HEK293T (cell line): ENCODE results near the gene NAA38.

Experiments used
- CTCF ChIA-PET: fragments of 350-600 bp; formaldehyde crosslinking; extraction: SDS; loops from one replicate; lab custom pipeline; 2021; ENCODE audit warnings: antibody characterized with exemption, inconsistent platforms; lab: Yijun Ruan, JAX
- POLR2A ChIA-PET: fragments of 350-600 bp; formaldehyde crosslinking; extraction: SDS; loops from one replicate; lab custom pipeline; 2020; ENCODE audit warnings: antibody characterized with exemption, inconsistent platforms; lab: Yijun Ruan, JAX
- DNase-seq: peaks from one replicate; pipeline ENCODE4 v3.0.0; 2012; ENCODE audit warnings: mixed read lengths; ENCODE audit errors: extremely low spot score
- ARNT ChIP-seq: fragments of 450-650 bp; IDR thresholded peaks from 2 replicates; pipeline ENCODE4 v1.6.1; 2017; ENCODE audit warnings: mild to moderate bottlenecking
- BHLHE40 ChIP-seq: fragments of 450-650 bp; IDR thresholded peaks from 2 replicates; pipeline ENCODE4 v1.6.1; 2016; ENCODE audit warnings: mild to moderate bottlenecking, moderate library complexity, borderline replicate concordance
- CTBP1 ChIP-seq: fragments of 450-650 bp; IDR thresholded peaks from 2 replicates; pipeline ENCODE4 v1.6.1; 2016; ENCODE audit warnings: borderline replicate concordance
- ELF4 ChIP-seq: fragments of 450-650 bp; IDR thresholded peaks from 2 replicates; pipeline ENCODE4 v1.6.1; 2017; ENCODE audit warnings: antibody characterized with exemption
- FOXA1 ChIP-seq: fragments of 450-650 bp; IDR thresholded peaks from 2 replicates; pipeline ENCODE4 v1.6.1; 2016; ENCODE audit warnings: mild to moderate bottlenecking
- FOXK2 ChIP-seq: fragments of 450-650 bp; IDR thresholded peaks from 2 replicates; pipeline ENCODE4 v1.6.1; 2016; ENCODE audit warnings: mild to moderate bottlenecking
- FOXM1 ChIP-seq: fragments of 450-650 bp; IDR thresholded peaks from 2 replicates; pipeline ENCODE4 v1.6.1; 2017; ENCODE audit warnings: mild to moderate bottlenecking, borderline replicate concordance
- HDGF ChIP-seq: fragments of 450-650 bp; IDR thresholded peaks from 2 replicates; pipeline ENCODE4 v1.6.1; 2017; ENCODE audit warnings: antibody characterized with exemption, borderline replicate concordance
- L3MBTL2 ChIP-seq: fragments of 450-650 bp; conservative IDR thresholded peaks from 2 replicates; pipeline ENCODE4 v1.6.1; 2016; ENCODE audit warnings: mild to moderate bottlenecking
- LEF1 ChIP-seq: fragments of 450-650 bp; IDR thresholded peaks from 2 replicates; pipeline ENCODE4 v1.6.1; 2017; ENCODE audit warnings: mild to moderate bottlenecking, borderline replicate concordance
- SP1 ChIP-seq: fragments of 450-650 bp; IDR thresholded peaks from 2 replicates; pipeline ENCODE4 v1.6.1; 2017
- SUZ12 ChIP-seq: fragments of 450-650 bp; IDR thresholded peaks from 2 replicates; pipeline ENCODE4 v1.6.1; 2016; ENCODE audit warnings: mild to moderate bottlenecking
- ZNF384 ChIP-seq: fragments of 450-650 bp; IDR thresholded peaks from 2 replicates; pipeline ENCODE4 v1.6.1; 2016
- TF ChIP-seq, protein P1 (sequence below): fragments of 450-650 bp; IDR thresholded peaks from 2 replicates; pipeline ENCODE4 v1.6.1; 2016

The NAA38 gene

DNA sequence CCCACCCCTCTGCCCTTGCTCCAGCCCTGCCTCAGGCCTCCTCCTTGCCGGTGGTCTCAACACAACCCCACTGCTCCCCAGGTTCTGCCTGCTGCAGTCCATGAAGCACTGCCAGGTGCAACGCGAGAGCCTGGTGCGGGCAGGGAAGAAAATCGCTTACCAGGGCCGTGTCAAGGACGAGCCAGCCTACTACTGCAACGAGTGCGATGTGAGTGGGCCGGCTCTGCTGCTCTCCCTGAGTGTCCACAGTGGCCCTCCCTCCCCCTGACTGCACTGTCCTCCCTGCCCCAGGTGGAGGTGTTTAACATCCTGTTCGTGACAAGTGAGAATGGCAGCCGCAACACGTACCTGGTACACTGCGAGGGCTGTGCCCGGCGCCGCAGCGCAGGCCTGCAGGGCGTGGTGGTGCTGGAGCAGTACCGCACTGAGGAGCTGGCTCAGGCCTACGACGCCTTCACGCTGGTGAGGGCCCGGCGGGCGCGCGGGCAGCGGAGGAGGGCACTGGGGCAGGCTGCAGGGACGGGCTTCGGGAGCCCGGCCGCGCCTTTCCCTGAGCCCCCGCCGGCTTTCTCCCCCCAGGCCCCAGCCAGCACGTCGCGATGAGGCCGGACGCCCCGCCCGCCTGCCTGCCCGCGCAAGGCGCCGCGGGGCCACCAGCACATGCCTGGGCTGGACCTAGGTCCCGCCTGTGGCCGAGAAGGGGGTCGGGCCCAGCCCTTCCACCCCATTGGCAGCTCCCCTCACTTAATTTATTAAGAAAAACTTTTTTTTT lies 4.3 kb downstream of the NAA38 start:
- POLR2A ChIA-PET, result no interaction called here
- no peak for TF ChIP-seq ARNT
- TF ChIP-seq HDGF, result no peak
- TF ChIP-seq FOXA1, result no peak
- no peak for TF ChIP-seq CTBP1
- TF ChIP-seq FOXM1, result no peak
- no peak for DNase-seq
- CTCF ChIA-PET, result no interaction called here

- TF ChIP-seq SUZ12, result no peak
- TF ChIP-seq CTBP1, result no peak
- no peak for TF ChIP-seq SP1
- no peak for TF ChIP-seq FOXM1
- no peak for TF ChIP-seq FOXA1
- no peak for TF ChIP-seq HDGF
- no peak for TF ChIP-seq L3MBTL2
- no peak for TF ChIP-seq ZNF384
- no peak for TF ChIP-seq FOXK2
- TF ChIP-seq ARNT, result no peak
- TF ChIP-seq BHLHE40, result no peak
- TF ChIP-seq, protein P1, sequence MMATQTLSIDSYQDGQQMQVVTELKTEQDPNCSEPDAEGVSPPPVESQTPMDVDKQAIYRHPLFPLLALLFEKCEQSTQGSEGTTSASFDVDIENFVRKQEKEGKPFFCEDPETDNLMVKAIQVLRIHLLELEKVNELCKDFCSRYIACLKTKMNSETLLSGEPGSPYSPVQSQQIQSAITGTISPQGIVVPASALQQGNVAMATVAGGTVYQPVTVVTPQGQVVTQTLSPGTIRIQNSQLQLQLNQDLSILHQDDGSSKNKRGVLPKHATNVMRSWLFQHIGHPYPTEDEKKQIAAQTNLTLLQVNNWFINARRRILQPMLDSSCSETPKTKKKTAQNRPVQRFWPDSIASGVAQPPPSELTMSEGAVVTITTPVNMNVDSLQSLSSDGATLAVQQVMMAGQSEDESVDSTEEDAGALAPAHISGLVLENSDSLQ, result no peak
- TF ChIP-seq ELF4, result no peak
- ChIA-PET CTCF (no interaction called here), POLR2A (no interaction called here)
- no peak for DNase-seq
Measured at GRCh38 chr17:7852262-7852670, 5.1 kb downstream of the NAA38 start.

DNA sequence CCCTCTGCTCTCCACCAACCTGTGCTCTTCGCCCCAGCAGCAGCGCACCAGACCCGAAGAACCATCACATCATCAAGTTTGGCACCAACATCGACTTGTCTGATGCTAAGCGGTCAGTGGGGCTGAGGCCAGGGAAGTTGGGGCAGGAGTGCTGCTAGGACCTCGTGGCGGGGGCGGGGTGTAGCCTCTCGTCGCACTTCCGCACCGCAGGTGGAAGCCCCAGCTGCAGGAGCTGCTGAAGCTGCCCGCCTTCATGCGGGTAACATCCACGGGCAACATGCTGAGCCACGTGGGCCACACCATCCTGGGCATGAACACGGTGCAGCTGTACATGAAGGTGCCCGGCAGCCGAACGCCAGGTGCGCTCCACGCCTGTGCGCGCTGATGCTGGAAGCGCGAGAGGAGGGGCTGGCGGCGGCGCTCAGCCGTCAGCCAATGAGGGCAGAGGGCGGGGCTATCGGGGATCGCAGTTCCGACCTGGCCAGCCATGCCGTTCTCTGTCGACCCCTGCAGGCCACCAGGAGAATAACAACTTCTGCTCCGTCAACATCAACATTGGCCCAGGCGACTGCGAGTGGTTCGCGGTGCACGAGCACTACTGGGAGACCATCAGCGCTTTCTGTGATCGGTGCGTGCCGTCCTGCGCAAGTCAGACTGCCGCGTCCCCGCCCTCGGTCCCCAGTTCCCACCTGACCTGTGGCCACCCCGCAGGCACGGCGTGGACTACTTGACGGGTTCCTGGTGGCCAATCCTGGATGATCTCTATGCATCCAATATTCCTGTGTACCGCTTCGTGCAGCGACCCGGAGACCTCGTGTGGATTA lies 5.7 kb downstream of the NAA38 start:
- POLR2A ChIA-PET, result interaction anchor here (1.5 kb wide), 1 partner anchor 165 kb away, joined by 5 read pairs; the partner anchor contains the start of gene TP53
- DNase-seq, result peak; percentile 88
- CTCF ChIA-PET, result interaction anchor here (1.3 to 1.5 kb wide), 2 partner anchors 17 to 26 kb away, joined by 4 read pairs; no protein-coding TSS in a partner anchor
- no peak for TF ChIP-seq ELF4
- TF ChIP-seq L3MBTL2, result 0 out of 2 replicates have a peak, but pooled peaks have one; percentile 6

- ChIA-PET POLR2A (interaction anchor here (1.3 to 1.5 kb wide), 2 partner anchors 16 to 164 kb away, joined by 5 read pairs; partner anchors contain the start of gene TP53), CTCF (interaction anchor here (0.6 to 1.5 kb wide), 4 partner anchors 16 to 107 kb away, joined by 3 to 5 read pairs (median 4); no protein-coding TSS in a partner anchor)
- no peak for DNase-seq
- TF ChIP-seq FOXM1, result no peak
- TF ChIP-seq SP1, result no peak
- no peak for TF ChIP-seq BHLHE40
- no peak for TF ChIP-seq ZNF384
- no peak for TF ChIP-seq ELF4
- TF ChIP-seq FOXK2, result no peak
- no peak for TF ChIP-seq SUZ12
- TF ChIP-seq LEF1, result no peak
- TF ChIP-seq HDGF, result no peak
- TF ChIP-seq ARNT, result no peak
- TF ChIP-seq, protein P1, result no peak
Measured at GRCh38 chr17:7850701-7851437, 6.5 kb downstream of the NAA38 start.

GRCh38 chr17:7849751-7850504 lies 7.4 kb downstream of the NAA38 start:
- CTCF ChIA-PET, result interaction anchor here (0.8 to 1.5 kb wide), 2 partner anchors 15 to 106 kb away, joined by 4 to 5 read pairs; no protein-coding TSS in a partner anchor
- DNase-seq, result no peak
- TF ChIP-seq ZNF384 (no peak), FOXM1 (no peak), ARNT (no peak), FOXK2 (no peak), BHLHE40 (no peak), L3MBTL2 (no peak), FOXA1 (no peak), CTBP1 (no peak)
- TF ChIP-seq, protein P1, result no peak
- POLR2A ChIA-PET, result interaction anchor here (1.3 to 1.5 kb wide), 2 partner anchors 15 to 163 kb away, joined by 5 read pairs; partner anchors contain the start of gene TP53
